ENCODE results near the gene ULK4.

Gene ULK4

DNA sequence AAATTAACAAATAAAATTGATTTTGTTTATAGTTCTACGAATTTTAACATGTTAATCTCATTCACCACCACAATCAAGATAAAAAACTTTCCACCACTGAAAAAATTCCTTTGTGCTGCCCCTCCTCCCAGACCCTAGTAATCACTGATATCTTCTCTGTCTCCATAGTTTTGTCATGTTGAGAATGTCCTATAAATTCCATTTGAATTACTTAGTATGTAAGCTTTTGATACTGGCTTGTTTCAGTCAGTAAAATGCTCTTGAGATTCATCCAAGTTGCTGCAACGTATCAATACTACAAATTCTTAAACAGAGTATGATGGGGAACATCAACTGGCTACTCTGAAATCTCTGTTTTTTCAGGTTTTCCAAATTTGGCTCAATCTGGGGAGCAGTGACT, 633.0 kb downstream of the ULK4 start:
- no peak for DNase-seq (ENCODE audit: low read depth, low spot score)
- Histone ChIP-seq H3K27me3 (ENCODE audit: control insufficient read depth, insufficient read depth, low read length) (no peaks in the 10 kb centered on the region), H3K36me3 (ENCODE audit: control insufficient read depth, insufficient read depth, low read length) (no peaks in the 10 kb centered on the region), H3K4me3 (ENCODE audit: low read length) (no peak overlapping the region), H3K9me3 (ENCODE audit: control insufficient read depth, insufficient read depth, low read length) (no peaks in the 10 kb centered on the region), H3K27ac (ENCODE audit: low read length) (no peak overlapping the region), H3K4me1 (ENCODE audit: control insufficient read depth, insufficient read depth, low read length) (peaks cover 4% of the 10 kb centered on the region; the same call in 1 of the 2 replicates)
- WGBS (ENCODE audit: insufficient coverage, insufficient read length): no CpG with 5 or more reads among the region's 2 CpGs

DNA sequence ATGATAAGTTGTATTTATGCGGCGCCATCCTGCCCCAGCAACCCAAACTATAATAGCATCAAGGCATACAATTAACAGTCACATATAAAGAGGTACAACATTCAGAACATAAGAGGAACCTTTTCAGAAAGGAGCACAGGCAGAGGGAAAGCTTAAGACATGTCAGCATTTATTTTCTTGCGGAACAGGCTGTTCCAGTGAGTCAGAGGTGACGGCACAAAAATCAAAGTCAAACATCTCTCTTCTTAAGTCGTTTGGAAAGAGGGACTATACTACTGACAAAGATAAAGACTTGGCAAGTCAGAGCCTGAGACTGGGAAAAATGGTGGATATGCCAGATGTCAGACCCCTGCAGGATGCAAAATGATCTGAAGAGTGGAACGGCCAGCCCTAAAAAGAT, 634.2 kb downstream of the ULK4 start:
- DNase-seq (ENCODE audit: low read depth, low spot score): no peak
- Histone ChIP-seq H3K4me3 (ENCODE audit: low read length) (no peak overlapping the region), H3K27ac (ENCODE audit: low read length) (no peak overlapping the region), H3K27me3 (ENCODE audit: control insufficient read depth, insufficient read depth, low read length) (no peaks in the 10 kb centered on the region), H3K36me3 (ENCODE audit: control insufficient read depth, insufficient read depth, low read length) (no peaks in the 10 kb centered on the region), H3K4me1 (ENCODE audit: control insufficient read depth, insufficient read depth, low read length) (peaks cover 4% of the 10 kb centered on the region; the same call in 1 of the 2 replicates), H3K9me3 (ENCODE audit: control insufficient read depth, insufficient read depth, low read length) (no peaks in the 10 kb centered on the region)
- WGBS (ENCODE audit: insufficient coverage, insufficient read length): no CpG with 5 or more reads among the region's 6 CpGs

DNA sequence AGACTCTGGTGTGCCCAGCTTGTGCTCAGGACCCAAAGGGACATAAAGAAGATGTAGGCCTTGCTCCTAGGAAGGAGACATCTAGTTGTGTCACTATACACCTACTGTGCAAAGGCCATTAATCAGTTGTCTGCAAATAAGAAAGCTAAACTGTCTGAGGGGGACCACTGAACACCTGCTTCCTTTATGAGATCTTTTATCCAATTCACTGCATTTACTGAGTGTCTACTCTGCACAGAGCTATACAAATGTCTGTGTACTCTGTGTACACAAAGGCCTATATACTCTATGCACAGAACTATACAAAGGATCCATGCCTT, 637.8 kb downstream of the ULK4 start:
- Histone ChIP-seq H3K4me3 (ENCODE audit: low read length) (no peak overlapping the region), H3K36me3 (ENCODE audit: control insufficient read depth, insufficient read depth, low read length) (no peaks in the 10 kb centered on the region), H3K27me3 (ENCODE audit: control insufficient read depth, insufficient read depth, low read length) (no peaks in the 10 kb centered on the region), H3K27ac (ENCODE audit: low read length) (no peak overlapping the region), H3K9me3 (ENCODE audit: control insufficient read depth, insufficient read depth, low read length) (no peaks in the 10 kb centered on the region), H3K4me1 (ENCODE audit: control insufficient read depth, insufficient read depth, low read length) (peaks cover 6% of the 10 kb centered on the region; the same call in 1 of the 2 replicates)
- no peak for DNase-seq (ENCODE audit: low read depth, low spot score)

DNA sequence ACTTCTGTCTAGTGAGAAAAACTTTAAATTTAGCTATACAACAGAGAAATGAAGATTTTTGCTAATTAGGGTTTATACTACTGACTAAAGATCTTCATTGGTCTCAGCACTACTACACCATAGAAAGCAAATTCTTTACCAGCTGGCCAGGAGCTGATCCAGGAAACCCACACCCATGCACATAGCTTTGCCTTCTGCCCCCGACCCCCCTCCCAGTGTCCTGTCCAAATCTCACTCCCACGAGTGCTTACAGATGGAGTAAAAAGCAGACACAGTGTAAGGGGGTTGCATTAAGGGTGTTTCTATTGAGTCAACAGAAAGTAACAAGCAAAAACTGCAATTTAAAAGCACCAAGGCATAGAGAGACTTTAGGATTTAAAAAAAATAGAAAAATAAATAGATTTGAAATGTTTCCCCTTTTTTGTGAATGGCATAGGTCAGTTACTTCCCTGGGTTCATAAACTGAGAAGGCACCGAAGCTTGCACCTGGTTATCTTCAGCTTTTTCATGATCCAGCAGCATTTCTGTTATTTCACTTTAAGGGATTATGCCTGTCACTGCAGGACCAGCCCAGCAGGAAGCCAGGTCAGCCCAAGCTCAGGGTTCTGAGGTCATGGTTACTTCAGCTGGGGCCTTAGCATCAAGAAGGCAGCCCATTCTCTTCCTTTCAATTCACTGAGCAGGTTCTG, 638.3 kb downstream of the ULK4 start:
- no peaks in the 10 kb centered on the region for H3K9me3 ChIP-seq (ENCODE audit: control insufficient read depth, insufficient read depth, low read length)
- no CpG with 5 or more reads among the region's 3 CpGs for WGBS (ENCODE audit: insufficient coverage, insufficient read length)
- H3K36me3 ChIP-seq (ENCODE audit: control insufficient read depth, insufficient read depth, low read length): no peaks in the 10 kb centered on the region
- DNase-seq (ENCODE audit: low read depth, low spot score): no peak
- no peaks in the 10 kb centered on the region for H3K27me3 ChIP-seq (ENCODE audit: control insufficient read depth, insufficient read depth, low read length)
- H3K4me3 ChIP-seq (ENCODE audit: low read length): no peak overlapping the region
- peaks cover 6% of the 10 kb centered on the region; the same call in 1 of the 2 replicates for H3K4me1 ChIP-seq (ENCODE audit: control insufficient read depth, insufficient read depth, low read length)
- no peak overlapping the region for H3K27ac ChIP-seq (ENCODE audit: low read length)

DNA sequence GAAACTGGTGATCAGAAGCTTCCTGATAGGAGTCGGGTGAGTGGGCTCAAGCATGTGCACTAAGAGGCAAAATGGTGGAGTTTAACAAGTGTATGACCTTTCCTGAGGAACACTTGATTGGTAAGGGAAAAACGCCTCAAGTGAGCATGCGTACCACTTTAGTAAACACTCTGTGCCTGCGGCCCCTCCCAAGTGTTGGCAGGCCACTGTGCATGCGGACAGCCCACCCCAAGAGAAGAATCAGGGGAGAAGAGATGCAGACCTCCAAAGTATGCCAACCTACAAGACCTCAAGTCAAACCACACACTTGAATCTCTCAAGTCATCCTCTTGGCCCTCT, 640.3 kb downstream of the ULK4 start:
- no CpG with 5 or more reads among the region's 5 CpGs for WGBS (ENCODE audit: insufficient coverage, insufficient read length)
- H3K4me1 ChIP-seq (ENCODE audit: control insufficient read depth, insufficient read depth, low read length): peaks cover 6% of the 10 kb centered on the region; the same call in 1 of the 2 replicates
- H3K36me3 ChIP-seq (ENCODE audit: control insufficient read depth, insufficient read depth, low read length): no peaks in the 10 kb centered on the region
- H3K4me3 ChIP-seq (ENCODE audit: low read length): no peak overlapping the region
- no peak overlapping the region for H3K27ac ChIP-seq (ENCODE audit: low read length)
- no peaks in the 10 kb centered on the region for H3K27me3 ChIP-seq (ENCODE audit: control insufficient read depth, insufficient read depth, low read length)
- H3K9me3 ChIP-seq (ENCODE audit: control insufficient read depth, insufficient read depth, low read length): no peaks in the 10 kb centered on the region
- DNase-seq (ENCODE audit: low read depth, low spot score): no peak

DNA sequence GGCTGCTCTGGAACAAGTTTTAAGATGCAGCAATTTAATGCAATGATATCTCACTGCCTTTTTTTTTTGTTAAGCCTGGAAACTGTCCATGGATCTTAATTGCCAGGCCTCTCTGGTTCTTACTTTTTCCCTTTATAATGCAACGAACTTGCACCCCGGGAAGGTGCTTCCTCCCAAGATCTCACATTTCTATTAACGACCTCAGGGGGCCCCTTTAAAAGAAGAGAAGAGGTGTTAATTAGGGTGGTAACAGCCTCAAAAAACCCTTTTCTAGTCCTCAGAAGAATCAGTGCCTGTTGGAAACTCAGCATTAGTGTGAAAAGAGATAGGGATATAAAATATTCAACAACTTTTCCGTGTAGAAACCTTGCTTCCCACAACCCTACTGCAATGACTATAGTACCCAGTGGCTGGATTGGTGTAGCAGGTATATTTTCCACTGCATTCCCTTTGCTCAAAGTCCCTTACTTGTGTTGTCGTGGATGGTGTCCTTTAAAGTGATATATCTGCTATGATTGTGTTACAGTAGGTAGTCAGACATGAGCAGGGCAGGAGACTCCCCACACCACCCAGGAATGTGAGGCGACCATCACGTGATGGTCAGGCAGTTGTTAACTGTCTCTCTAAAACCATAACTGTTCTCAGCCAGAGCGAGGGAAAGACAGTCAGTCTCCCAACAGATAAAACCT, 640.8 kb downstream of the ULK4 start:
- DNase-seq (ENCODE audit: low read depth, low spot score): no peak
- H3K36me3 ChIP-seq (ENCODE audit: control insufficient read depth, insufficient read depth, low read length): no peaks in the 10 kb centered on the region
- H3K27me3 ChIP-seq (ENCODE audit: control insufficient read depth, insufficient read depth, low read length): no peaks in the 10 kb centered on the region
- no peaks in the 10 kb centered on the region for H3K9me3 ChIP-seq (ENCODE audit: control insufficient read depth, insufficient read depth, low read length)
- no peak overlapping the region for H3K27ac ChIP-seq (ENCODE audit: low read length)
- peaks cover 6% of the 10 kb centered on the region; the same call in 1 of the 2 replicates for H3K4me1 ChIP-seq (ENCODE audit: control insufficient read depth, insufficient read depth, low read length)
- WGBS (ENCODE audit: insufficient coverage, insufficient read length): no CpG with 5 or more reads among the region's 8 CpGs
- H3K4me3 ChIP-seq (ENCODE audit: low read length): no peak overlapping the region

DNA sequence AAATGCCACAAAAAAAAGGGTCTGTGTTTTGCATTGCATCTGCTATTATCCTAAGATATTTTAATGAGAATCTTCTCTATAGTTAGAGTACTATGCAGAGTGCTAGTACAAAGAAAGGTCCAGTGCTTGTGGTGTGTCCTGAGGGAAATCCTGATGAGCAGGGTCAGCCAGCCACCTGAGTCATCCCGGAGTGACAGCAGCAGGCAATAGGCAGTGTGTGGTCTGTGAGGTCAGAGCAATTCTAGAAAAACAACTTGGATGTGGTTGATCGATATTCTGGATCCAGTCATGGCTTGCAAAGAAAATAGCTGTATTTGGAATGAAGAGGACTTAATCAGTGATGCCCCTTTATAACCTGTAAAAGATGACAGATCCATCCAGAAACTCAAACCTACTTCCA, 643.4 kb downstream of the ULK4 start:
- no CpG with 5 or more reads among the region's 2 CpGs for WGBS (ENCODE audit: insufficient coverage, insufficient read length)
- H3K4me1 ChIP-seq (ENCODE audit: control insufficient read depth, insufficient read depth, low read length): peaks cover 7% of the 10 kb centered on the region; the same call in 1 of the 2 replicates

DNA sequence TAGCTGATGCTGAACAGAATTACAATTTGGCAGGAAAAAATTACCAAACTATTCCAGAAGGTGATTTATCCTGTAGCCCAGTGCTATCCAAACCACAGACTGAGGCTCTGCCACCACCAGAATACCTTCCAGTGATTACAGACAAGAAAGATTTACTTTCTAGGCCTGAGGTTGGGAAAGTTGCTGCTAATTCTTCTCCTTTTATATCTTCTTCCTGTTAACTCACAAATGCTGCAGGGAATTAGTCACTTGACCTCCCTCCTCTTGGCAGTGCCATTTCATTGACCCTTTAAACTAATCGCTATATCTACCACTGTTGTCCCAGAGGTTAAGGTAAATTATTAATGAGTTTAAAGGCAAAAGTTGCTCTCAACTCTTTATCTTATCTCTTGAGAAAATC, 644.2 kb downstream of the ULK4 start:
- Histone ChIP-seq H3K9me3 (ENCODE audit: control insufficient read depth, insufficient read depth, low read length) (no peaks in the 10 kb centered on the region), H3K27ac (ENCODE audit: low read length) (no peak overlapping the region), H3K27me3 (ENCODE audit: control insufficient read depth, insufficient read depth, low read length) (no peaks in the 10 kb centered on the region), H3K4me3 (ENCODE audit: low read length) (no peak overlapping the region), H3K36me3 (ENCODE audit: control insufficient read depth, insufficient read depth, low read length) (no peaks in the 10 kb centered on the region), H3K4me1 (ENCODE audit: control insufficient read depth, insufficient read depth, low read length) (peaks cover 7% of the 10 kb centered on the region; the same call in 1 of the 2 replicates)
- WGBS (ENCODE audit: insufficient coverage, insufficient read length): no CpG with 5 or more reads among the region's 1 CpG
- no peak for DNase-seq (ENCODE audit: low read depth, low spot score)

More for the DNA sequence above, 643.4 kb downstream of the ULK4 start:
- no peaks in the 10 kb centered on the region for H3K27me3 ChIP-seq (ENCODE audit: control insufficient read depth, insufficient read depth, low read length)
- DNase-seq (ENCODE audit: low read depth, low spot score): no peak
- no peaks in the 10 kb centered on the region for H3K9me3 ChIP-seq (ENCODE audit: control insufficient read depth, insufficient read depth, low read length)
- no peak overlapping the region for H3K27ac ChIP-seq (ENCODE audit: low read length)
- H3K4me3 ChIP-seq (ENCODE audit: low read length): no peak overlapping the region
- no peaks in the 10 kb centered on the region for H3K36me3 ChIP-seq (ENCODE audit: control insufficient read depth, insufficient read depth, low read length)

DNA sequence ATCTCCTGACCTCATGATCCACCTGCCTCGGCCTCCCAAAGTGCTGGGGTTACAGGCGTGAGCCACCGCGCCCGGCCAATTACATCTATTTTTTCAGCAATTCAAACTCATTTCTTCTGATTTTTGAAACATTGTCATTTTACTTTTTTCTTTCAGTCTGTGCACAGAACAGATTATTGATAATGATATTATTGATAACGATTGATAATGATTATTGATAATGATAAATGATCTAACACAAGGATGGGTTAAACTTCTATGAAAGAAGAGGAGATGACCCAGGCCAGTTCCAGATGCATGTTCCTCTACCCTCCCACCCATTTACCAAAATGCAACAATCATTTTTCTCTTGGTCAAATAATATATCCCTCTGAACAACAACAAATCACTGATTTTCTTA, 644.6 kb downstream of the ULK4 start:
- Histone ChIP-seq H3K27ac (ENCODE audit: low read length) (no peak overlapping the region), H3K27me3 (ENCODE audit: control insufficient read depth, insufficient read depth, low read length) (no peaks in the 10 kb centered on the region), H3K4me3 (ENCODE audit: low read length) (no peak overlapping the region), H3K4me1 (ENCODE audit: control insufficient read depth, insufficient read depth, low read length) (peaks cover 7% of the 10 kb centered on the region; the same call in 1 of the 2 replicates), H3K36me3 (ENCODE audit: control insufficient read depth, insufficient read depth, low read length) (no peaks in the 10 kb centered on the region), H3K9me3 (ENCODE audit: control insufficient read depth, insufficient read depth, low read length) (no peaks in the 10 kb centered on the region)
- WGBS (ENCODE audit: insufficient coverage, insufficient read length): 100% methylated on average over 1 of the region's 6 CpGs
- DNase-seq (ENCODE audit: low read depth, low spot score): no peak

DNA sequence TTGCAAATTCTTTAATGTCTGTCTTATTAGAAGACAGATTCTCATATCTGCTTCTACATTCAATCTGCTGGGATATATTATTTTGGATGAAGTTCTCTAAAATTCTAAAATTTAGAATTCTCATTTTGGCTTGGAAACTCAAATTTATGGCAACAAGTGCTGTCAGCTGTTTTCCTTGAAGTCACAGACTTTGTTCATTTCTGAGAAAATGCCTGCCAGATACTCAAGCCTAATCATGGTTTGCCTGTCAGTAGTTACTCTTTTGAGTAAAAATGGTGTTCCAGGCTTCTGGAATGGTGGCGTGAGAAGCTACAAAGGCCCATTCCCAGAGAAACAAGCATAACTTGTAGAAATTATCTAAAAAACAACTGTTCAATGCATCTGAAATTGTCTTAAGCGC, 646.8 kb downstream of the ULK4 start:
- H3K27me3 ChIP-seq (ENCODE audit: control insufficient read depth, insufficient read depth, low read length): no peaks in the 10 kb centered on the region
- no CpG with 5 or more reads among the region's 2 CpGs for WGBS (ENCODE audit: insufficient coverage, insufficient read length)

DNA sequence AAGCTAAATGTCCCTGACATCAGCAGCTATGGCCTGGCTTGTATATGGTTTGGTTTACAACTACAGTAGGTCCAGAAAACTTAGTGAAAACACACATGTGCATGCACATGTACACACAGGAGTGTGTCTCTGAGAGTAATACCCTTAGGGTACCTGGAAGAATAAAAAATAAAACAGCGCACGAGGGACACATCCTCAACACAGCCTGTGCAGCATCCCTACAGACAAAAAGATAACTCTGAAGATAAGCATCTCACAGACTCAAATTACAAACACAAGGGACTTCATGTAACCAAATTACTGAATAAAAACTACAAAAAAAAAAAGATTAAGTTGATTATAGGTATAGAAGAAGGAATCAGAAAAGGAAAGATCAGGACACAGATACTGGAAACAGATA, 653.8 kb downstream of the ULK4 start:
- Histone ChIP-seq H3K9me3 (ENCODE audit: control insufficient read depth, insufficient read depth, low read length) (no peaks in the 10 kb centered on the region), H3K27ac (ENCODE audit: low read length) (no peak overlapping the region), H3K27me3 (ENCODE audit: control insufficient read depth, insufficient read depth, low read length) (no peaks in the 10 kb centered on the region), H3K4me1 (ENCODE audit: control insufficient read depth, insufficient read depth, low read length) (no peaks in the 10 kb centered on the region), H3K36me3 (ENCODE audit: control insufficient read depth, insufficient read depth, low read length) (no peaks in the 10 kb centered on the region), H3K4me3 (ENCODE audit: low read length) (no peak overlapping the region)
- DNase-seq (ENCODE audit: low read depth, low spot score): no peak
- WGBS (ENCODE audit: insufficient coverage, insufficient read length): no CpG with 5 or more reads among the region's 2 CpGs

More for the DNA sequence above, 646.8 kb downstream of the ULK4 start:
- H3K27ac ChIP-seq (ENCODE audit: low read length): no peak overlapping the region
- no peak overlapping the region for H3K4me3 ChIP-seq (ENCODE audit: low read length)
- H3K9me3 ChIP-seq (ENCODE audit: control insufficient read depth, insufficient read depth, low read length): no peaks in the 10 kb centered on the region
- no peaks in the 10 kb centered on the region for H3K36me3 ChIP-seq (ENCODE audit: control insufficient read depth, insufficient read depth, low read length)
- 0 out of 2 replicates have a peak, but pooled peaks cover 1% of the 10 kb centered on the region for H3K4me1 ChIP-seq (ENCODE audit: control insufficient read depth, insufficient read depth, low read length)
- DNase-seq (ENCODE audit: low read depth, low spot score): no peak
